GM10266 (cell line): ENCODE measurements around the gene MIOX.

Experiments
- DNase-seq: peaks from one replicate; pipeline ENCODE4 v3.0.0; 2012; ENCODE audit errors: extremely low spot score
- TF ChIP-seq, protein P1 (sequence below): IDR thresholded peaks from 2 replicates; pipeline ENCODE4 v1.5.1; 2012; ENCODE audit warnings: mild to moderate bottlenecking, low read depth; ENCODE audit not compliant: control insufficient read depth, insufficient read depth; ENCODE audit errors: missing control alignments

MIOX gene

DNA sequence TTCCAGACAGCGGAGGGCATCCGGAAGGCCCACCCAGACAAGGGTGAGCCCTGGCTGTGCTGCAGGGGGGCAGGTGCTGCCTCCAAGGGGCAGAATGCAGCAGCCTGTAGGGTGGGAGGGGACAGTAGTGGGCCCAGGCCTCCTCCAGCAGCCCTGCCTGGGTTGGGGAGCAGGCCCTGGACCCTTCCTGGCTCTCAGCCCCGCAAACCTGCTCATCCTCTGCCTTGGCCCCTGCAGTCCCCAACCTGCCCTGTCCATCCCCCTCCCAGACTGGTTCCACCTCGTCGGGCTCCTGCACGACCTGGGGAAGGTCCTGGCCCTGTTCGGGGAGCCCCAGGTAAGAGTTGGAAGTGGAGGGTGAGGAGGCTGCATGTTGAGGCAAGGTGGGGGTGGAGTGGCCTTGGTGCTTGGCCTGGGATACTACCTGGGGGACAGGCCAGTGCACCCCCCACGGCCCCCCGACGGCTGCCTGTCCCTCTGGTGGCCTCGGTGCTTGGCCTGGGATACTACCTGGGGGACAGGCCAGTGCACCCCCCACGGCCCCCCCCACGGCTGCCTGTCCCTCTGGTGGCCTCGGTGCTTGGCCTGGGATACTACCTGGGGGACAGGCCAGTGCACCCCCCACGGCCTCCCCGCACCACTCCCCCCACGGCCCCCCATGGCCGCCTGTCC lies 1.5 kb downstream of the MIOX start:
- DNase-seq = no peak
- TF ChIP-seq, protein P1, sequence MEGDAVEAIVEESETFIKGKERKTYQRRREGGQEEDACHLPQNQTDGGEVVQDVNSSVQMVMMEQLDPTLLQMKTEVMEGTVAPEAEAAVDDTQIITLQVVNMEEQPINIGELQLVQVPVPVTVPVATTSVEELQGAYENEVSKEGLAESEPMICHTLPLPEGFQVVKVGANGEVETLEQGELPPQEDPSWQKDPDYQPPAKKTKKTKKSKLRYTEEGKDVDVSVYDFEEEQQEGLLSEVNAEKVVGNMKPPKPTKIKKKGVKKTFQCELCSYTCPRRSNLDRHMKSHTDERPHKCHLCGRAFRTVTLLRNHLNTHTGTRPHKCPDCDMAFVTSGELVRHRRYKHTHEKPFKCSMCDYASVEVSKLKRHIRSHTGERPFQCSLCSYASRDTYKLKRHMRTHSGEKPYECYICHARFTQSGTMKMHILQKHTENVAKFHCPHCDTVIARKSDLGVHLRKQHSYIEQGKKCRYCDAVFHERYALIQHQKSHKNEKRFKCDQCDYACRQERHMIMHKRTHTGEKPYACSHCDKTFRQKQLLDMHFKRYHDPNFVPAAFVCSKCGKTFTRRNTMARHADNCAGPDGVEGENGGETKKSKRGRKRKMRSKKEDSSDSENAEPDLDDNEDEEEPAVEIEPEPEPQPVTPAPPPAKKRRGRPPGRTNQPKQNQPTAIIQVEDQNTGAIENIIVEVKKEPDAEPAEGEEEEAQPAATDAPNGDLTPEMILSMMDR = no peak

DNA sequence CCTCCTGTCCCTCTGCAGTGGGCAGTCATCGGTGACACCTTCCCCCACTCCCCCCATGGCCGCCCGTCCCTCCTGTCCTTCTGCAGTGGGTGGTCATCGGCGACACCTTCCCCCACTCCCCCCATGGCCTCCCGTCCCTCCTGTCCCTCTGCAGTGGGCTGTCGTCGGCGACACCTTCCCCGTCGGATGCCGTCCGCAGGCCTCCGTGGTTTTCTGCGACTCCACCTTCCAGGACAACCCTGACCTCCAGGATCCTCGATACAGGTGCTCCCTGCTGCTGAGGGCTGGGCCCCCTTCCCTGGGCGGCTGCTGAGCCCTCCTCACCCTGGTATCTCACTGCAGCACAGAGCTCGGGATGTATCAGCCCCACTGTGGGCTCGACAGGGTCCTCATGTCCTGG lies 2.2 kb downstream of the MIOX start:
- TF ChIP-seq, protein P1 = no peak
- no peak for DNase-seq

DNA sequence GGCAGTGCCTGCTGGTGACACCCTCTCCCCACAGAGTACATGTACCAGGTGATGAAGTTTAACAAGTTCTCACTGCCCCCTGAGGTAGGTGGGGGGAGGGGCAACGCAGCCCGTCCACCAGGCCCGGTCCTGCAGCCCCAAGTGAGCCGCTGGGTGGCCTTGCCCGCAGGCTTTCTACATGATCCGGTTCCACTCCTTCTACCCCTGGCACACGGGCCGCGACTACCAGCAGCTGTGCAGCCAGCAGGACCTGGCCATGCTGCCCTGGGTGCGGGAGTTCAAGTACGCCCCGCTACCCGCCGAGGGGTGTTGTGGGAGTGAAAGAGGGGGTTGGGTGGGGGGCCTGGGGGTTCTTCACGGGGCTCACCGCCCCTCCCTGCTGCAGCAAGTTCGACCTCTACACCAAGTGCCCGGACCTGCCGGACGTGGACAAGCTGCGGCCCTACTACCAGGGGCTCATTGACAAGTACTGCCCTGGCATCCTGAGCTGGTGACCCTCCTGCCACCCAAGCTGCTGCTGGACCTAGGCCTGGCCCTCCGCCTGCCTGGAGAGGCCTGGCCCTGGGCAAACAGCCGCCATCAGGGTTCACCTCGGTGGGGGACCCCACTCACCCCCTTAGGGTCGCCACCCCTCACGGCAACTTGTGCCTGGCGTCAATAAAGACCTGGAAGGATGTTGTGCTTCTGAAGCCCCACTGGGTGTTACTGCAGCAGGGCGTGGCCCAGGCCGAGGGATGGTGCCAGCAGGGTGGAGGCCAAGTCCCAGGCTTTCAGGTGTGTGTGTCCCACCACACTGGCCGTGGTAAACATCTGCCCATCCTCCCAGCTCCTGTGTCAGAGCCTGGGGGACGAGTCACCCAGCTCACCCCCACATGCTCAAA lies 2.9 kb downstream of the MIOX start:
- DNase-seq = no peak
- TF ChIP-seq, protein P1 = no peak

DNA sequence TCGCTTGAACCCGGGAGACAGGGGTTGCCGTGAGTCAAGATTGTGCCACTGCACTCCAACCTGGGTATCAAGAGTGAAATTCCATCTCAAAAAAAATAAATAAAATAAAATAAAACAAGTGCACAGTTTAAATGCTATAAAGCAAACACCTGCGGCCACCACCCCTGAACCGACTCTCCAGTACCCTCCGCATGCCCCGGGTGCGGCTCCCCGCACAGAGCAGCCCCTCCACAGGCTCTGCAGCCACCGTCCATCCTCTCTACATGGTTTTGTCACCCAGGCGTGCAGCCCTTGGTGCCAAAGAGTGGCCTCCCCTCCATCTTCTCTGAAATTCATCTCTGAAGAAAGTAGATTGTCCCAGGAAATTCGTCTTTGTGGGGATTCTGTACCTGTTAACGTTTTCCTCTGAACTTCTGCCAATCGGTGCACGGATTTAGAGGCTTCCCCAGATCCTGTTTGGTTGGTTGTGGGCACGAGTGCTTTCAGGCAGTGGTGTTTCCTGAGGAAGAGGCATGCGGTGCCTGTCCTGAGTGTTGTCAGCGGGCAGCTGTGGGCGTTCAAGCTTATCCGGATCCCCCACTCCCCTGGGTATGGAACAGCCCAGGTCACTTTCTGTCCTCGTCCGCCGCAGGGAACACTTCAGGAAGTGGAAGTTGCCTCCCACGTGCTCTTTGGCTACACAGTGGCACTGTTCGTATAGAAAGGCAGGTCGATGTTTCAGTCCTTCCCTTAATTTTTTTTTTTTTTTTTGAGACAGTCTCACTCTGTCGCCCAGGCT lies 4.1 kb downstream of the MIOX start:
- TF ChIP-seq, protein P1 = no peak
- DNase-seq = no peak

DNA sequence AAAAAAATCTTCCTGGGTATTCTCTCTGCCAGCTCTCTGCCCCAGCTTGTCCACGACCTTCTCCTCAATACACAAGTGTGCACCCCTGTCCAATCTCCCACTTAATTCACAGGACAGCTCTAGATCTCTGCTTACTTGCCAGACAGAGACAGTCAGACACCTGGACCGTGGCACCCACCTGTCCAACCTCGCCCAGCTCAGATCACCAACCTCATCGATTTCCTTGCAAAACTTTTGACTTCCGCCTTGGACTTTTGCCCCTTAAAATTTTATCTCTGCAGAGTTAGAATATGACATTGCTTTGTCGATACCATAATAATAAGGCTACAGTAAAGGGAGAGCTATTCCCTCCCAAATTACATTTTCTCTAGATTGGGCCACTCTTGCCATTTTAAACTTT lies 10.4 kb downstream of the MIOX start:
- TF ChIP-seq, protein P1 = no peak
- DNase-seq = no peak

DNA sequence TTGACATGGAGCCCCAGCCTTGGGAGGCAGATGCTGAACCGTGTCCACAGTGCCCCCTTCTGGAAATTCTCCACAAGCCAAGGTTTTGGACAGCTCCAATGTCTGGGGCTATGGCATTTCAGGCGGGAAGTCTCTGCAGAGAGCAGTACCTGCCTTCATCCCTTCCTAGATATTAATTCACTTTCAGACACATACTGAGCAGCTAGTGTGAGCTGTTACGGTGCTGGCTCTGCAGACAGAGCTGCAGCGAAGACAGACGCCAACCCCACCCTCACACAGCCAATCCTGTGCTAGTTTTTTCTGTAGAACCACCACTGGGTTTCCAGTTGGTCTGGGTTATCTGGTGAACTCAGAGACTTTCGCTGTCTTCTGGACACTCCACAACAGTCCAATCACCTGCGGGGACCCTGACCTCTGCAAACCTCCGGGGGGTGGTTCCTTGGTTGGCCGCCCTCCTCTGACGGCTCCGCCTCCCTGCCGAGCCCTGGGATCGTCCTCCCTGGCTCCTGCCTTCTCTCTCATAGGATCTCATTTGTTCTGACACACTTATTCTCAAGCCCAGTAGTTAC lies 11.7 kb downstream of the MIOX start:
- TF ChIP-seq, protein P1 = peak; percentile 74
- DNase-seq = peak; percentile 75

DNA sequence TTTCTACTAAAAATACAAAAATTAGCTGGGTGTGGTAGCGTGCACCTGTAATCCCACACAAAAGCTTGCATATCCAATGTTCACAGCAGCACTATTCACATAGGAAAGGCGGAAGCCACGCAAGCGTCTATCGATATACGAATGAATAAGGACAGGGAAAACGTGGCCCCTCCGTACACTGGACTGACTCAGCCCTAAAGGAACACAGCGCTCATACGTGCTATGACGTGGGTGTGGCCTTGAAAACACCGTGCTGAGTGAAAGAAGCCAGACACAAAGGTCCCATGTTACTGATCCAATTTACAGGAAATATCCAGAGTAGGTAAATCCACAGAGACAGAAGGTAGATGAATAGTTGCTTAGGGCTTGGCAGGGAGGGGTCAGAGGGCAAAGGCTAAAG lies 13.8 kb downstream of the MIOX start:
- TF ChIP-seq, protein P1 = no peak
- no peak for DNase-seq
